ENCODE data around the gene ARAP2.

ARAP2 gene

GRCh38 chr4:36099509-36099908 is 144.8 kb downstream of the ARAP2 start:
- DNase-seq (ENCODE audit: low read depth): no peak

GRCh38 chr4:36094995-36095394 is 149.3 kb downstream of the ARAP2 start:
- no peak for DNase-seq (ENCODE audit: low read depth)

- no peak for DNase-seq (ENCODE audit: low read depth)
Observed at GRCh38 chr4:36091997-36092396, 152.3 kb downstream of the ARAP2 start.

GRCh38 chr4:36088542-36088941 is 155.8 kb downstream of the ARAP2 start:
- DNase-seq (ENCODE audit: low read depth): no peak

- DNase-seq (ENCODE audit: low read depth): no peak
Observed at GRCh38 chr4:36086261-36086786, 158.0 kb downstream of the ARAP2 start.

- no peak for DNase-seq (ENCODE audit: low read depth)
Observed at GRCh38 chr4:36082817-36083216, 161.5 kb downstream of the ARAP2 start.

- no peak for DNase-seq (ENCODE audit: low read depth)
Observed at GRCh38 chr4:36081185-36081584, 163.1 kb downstream of the ARAP2 start.

- no peak for DNase-seq (ENCODE audit: low read depth)
Observed at GRCh38 chr4:36079666-36080065, 164.6 kb downstream of the ARAP2 start.

- no peak for DNase-seq (ENCODE audit: low read depth)
Observed at GRCh38 chr4:36078319-36078718, 166.0 kb downstream of the ARAP2 start.

GRCh38 chr4:36072529-36072928 is 171.8 kb downstream of the ARAP2 start:
- DNase-seq (ENCODE audit: low read depth): no peak

GRCh38 chr4:36067116-36067515 is 177.2 kb downstream of the ARAP2 start:
- no peak for DNase-seq (ENCODE audit: low read depth)

- no peak for DNase-seq (ENCODE audit: low read depth)
Observed at GRCh38 chr4:36065274-36065871, 178.9 kb downstream of the ARAP2 start.

- DNase-seq (ENCODE audit: low read depth): no peak
Observed at GRCh38 chr4:36064117-36064516, 180.2 kb downstream of the ARAP2 start.

GRCh38 chr4:36056136-36056535 is 188.2 kb downstream of the ARAP2 start:
- no peak for DNase-seq (ENCODE audit: low read depth)

GRCh38 chr4:36054694-36055422 is 189.5 kb downstream of the ARAP2 start:
- DNase-seq (ENCODE audit: low read depth): no peak

- DNase-seq (ENCODE audit: low read depth): no peak
Observed at GRCh38 chr4:36053930-36054329, 190.4 kb downstream of the ARAP2 start.

- DNase-seq (ENCODE audit: low read depth): no peak
Observed at GRCh38 chr4:36051634-36052033, 192.7 kb downstream of the ARAP2 start.

- no peak for DNase-seq (ENCODE audit: low read depth)
Observed at GRCh38 chr4:36046026-36046425, 198.3 kb downstream of the ARAP2 start.

GRCh38 chr4:36043901-36044300 is 200.4 kb downstream of the ARAP2 start:
- no peak for DNase-seq (ENCODE audit: low read depth)

- no peak for DNase-seq (ENCODE audit: low read depth)
Observed at GRCh38 chr4:36043241-36043640, 201.1 kb downstream of the ARAP2 start.

- DNase-seq (ENCODE audit: low read depth): no peak
Observed at GRCh38 chr4:36042122-36042970, 202.0 kb downstream of the ARAP2 start.

GRCh38 chr4:36041340-36041739 is 203.0 kb downstream of the ARAP2 start:
- DNase-seq (ENCODE audit: low read depth): no peak

- DNase-seq (ENCODE audit: low read depth): no peak
Observed at GRCh38 chr4:36039026-36039425, 205.3 kb downstream of the ARAP2 start.

Data from GM04503 (cell line).